ENCODE results near the gene SHISA9. TPM values are rescaled to one million over a fixed set of nuclear protein-coding genes. Genes with fewer than 3 reads are reported as not detected.

Gene SHISA9
- total RNA-seq, 1 experiment from 2014 or later = 0.29 TPM

- intact Hi-C loops (cut with micrococcal nuclease; ENCODE audit: unreplicated experiment) = no loop called here
- no peak overlapping the region for H3K27ac Mint-ChIP-seq (ENCODE audit: unreplicated experiment)
- H3K27me3 Mint-ChIP-seq (ENCODE audit: insufficient read depth, unreplicated experiment) = no peaks in the 10 kb centered on the region
- Histone ChIP-seq H3K27me3 (replicated peaks; ENCODE audit: control insufficient read depth, insufficient read depth, low read length) (no peaks in the 10 kb centered on the region), H3K36me3 (ENCODE audit: control insufficient read depth, insufficient read depth, low read length) (no peaks in the 10 kb centered on the region), H3K4me3 (ENCODE audit: low read depth, low read length) (no peak overlapping the region), H3K4me1 (no peaks in the 10 kb centered on the region), H3K9me3 (no peaks in the 10 kb centered on the region)
- H3K36me3 Mint-ChIP-seq (ENCODE audit: insufficient read depth, unreplicated experiment) = no peaks in the 10 kb centered on the region
- BruUV-seq (replicated peaks) = no TSS peak
- TF ChIP-seq CTCF (IDR thresholded peaks at IDR 0.05; ENCODE audit: insufficient read depth in 1 of 2, low read depth in 1 of 2, low read length in 1 of 2, severe bottlenecking in 1 of 2, unreplicated experiment in 1 of 2) = no peak
- H3K9me3 Mint-ChIP-seq (ENCODE audit: unreplicated experiment) = no peaks in the 10 kb centered on the region
- H3K4me3 Mint-ChIP-seq (ENCODE audit: unreplicated experiment) = no peak overlapping the region
- no peak for DNase-seq
- no peaks in the 10 kb centered on the region for H3K4me1 Mint-ChIP-seq (ENCODE audit: low read depth, unreplicated experiment)
- CTCF ChIA-PET = no interaction called here
- POLR2A ChIA-PET = no interaction called here
Observed at GRCh38 chr16:13062219-13062618, 160.8 kb downstream of the SHISA9 start.

DNA sequence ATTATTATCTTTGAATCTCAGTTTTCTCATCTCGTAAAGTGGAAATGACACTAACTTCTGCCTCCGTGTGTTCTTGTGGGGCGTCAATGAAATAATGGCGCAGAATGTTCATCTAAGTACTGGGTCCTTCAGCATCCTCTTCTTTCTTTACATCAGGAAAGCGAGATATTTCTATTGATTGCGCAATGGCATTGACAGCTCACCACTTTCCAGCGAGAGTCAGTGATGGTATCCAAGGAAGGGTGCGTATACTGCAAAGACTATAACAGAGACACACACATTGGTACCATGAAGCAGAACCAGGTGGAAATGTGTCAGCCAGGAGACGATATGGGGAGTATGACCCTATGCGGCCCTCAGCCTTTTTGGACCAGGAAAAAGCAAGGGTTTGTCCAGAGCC, 162.1 kb downstream of the SHISA9 start:
- no peak for TF ChIP-seq CTCF (IDR thresholded peaks at IDR 0.05; ENCODE audit: insufficient read depth in 1 of 2, low read depth in 1 of 2, low read length in 1 of 2, severe bottlenecking in 1 of 2, unreplicated experiment in 1 of 2)
- CTCF ChIA-PET = no interaction called here
- Mint-ChIP-seq H3K4me3 (ENCODE audit: unreplicated experiment) (no peak overlapping the region), H3K9me3 (ENCODE audit: unreplicated experiment) (no peaks in the 10 kb centered on the region), H3K36me3 (ENCODE audit: insufficient read depth, unreplicated experiment) (no peaks in the 10 kb centered on the region), H3K27ac (ENCODE audit: unreplicated experiment) (no peak overlapping the region), H3K4me1 (ENCODE audit: low read depth, unreplicated experiment) (no peaks in the 10 kb centered on the region), H3K27me3 (ENCODE audit: insufficient read depth, unreplicated experiment) (no peaks in the 10 kb centered on the region)
- DNase-seq = no peak
- intact Hi-C loops (cut with micrococcal nuclease; ENCODE audit: unreplicated experiment) = no loop called here
- POLR2A ChIA-PET = no interaction called here
- Histone ChIP-seq H3K4me1 (no peaks in the 10 kb centered on the region), H3K27me3 (replicated peaks; ENCODE audit: control insufficient read depth, insufficient read depth, low read length) (no peaks in the 10 kb centered on the region), H3K36me3 (ENCODE audit: control insufficient read depth, insufficient read depth, low read length) (no peaks in the 10 kb centered on the region), H3K9me3 (no peaks in the 10 kb centered on the region), H3K4me3 (ENCODE audit: low read depth, low read length) (no peak overlapping the region)
- BruUV-seq (replicated peaks) = no TSS peak

- CTCF ChIA-PET = no interaction called here
- intact Hi-C loops (cut with micrococcal nuclease; ENCODE audit: unreplicated experiment) = no loop called here
- H3K4me1 ChIP-seq = no peaks in the 10 kb centered on the region
Observed at GRCh38 chr16:13064821-13065220, 163.4 kb downstream of the SHISA9 start.

More at GRCh38 chr16:13064821-13065220, 163.4 kb downstream of the SHISA9 start:
- H3K4me3 ChIP-seq (ENCODE audit: low read depth, low read length) = no peak overlapping the region
- H3K9me3 ChIP-seq = no peaks in the 10 kb centered on the region
- no peaks in the 10 kb centered on the region for H3K36me3 ChIP-seq (ENCODE audit: control insufficient read depth, insufficient read depth, low read length)
- Mint-ChIP-seq H3K4me3 (ENCODE audit: unreplicated experiment) (no peak overlapping the region), H3K9me3 (ENCODE audit: unreplicated experiment) (no peaks in the 10 kb centered on the region), H3K27me3 (ENCODE audit: insufficient read depth, unreplicated experiment) (no peaks in the 10 kb centered on the region), H3K27ac (ENCODE audit: unreplicated experiment) (no peak overlapping the region), H3K4me1 (ENCODE audit: low read depth, unreplicated experiment) (no peaks in the 10 kb centered on the region), H3K36me3 (ENCODE audit: insufficient read depth, unreplicated experiment) (no peaks in the 10 kb centered on the region)
- no peak for DNase-seq
- no peaks in the 10 kb centered on the region for H3K27me3 ChIP-seq (replicated peaks; ENCODE audit: control insufficient read depth, insufficient read depth, low read length)
- POLR2A ChIA-PET = no interaction called here
- no TSS peak for BruUV-seq (replicated peaks)
- no peak for TF ChIP-seq CTCF (IDR thresholded peaks at IDR 0.05; ENCODE audit: insufficient read depth in 1 of 2, low read depth in 1 of 2, low read length in 1 of 2, severe bottlenecking in 1 of 2, unreplicated experiment in 1 of 2)
